GM18519 (cell line): ENCODE measurements around the gene SLC38A8.

ENCODE experiments used
- ATAC-seq: cut with Tn5 transposase; IDR thresholded peaks from one replicate; pipeline ENCODE4 v1.9.1; 2021; ENCODE audit warnings: mild to moderate bottlenecking, moderate library complexity; ENCODE audit not compliant: unreplicated experiment, low FRiP score

Gene SLC38A8

DNA sequence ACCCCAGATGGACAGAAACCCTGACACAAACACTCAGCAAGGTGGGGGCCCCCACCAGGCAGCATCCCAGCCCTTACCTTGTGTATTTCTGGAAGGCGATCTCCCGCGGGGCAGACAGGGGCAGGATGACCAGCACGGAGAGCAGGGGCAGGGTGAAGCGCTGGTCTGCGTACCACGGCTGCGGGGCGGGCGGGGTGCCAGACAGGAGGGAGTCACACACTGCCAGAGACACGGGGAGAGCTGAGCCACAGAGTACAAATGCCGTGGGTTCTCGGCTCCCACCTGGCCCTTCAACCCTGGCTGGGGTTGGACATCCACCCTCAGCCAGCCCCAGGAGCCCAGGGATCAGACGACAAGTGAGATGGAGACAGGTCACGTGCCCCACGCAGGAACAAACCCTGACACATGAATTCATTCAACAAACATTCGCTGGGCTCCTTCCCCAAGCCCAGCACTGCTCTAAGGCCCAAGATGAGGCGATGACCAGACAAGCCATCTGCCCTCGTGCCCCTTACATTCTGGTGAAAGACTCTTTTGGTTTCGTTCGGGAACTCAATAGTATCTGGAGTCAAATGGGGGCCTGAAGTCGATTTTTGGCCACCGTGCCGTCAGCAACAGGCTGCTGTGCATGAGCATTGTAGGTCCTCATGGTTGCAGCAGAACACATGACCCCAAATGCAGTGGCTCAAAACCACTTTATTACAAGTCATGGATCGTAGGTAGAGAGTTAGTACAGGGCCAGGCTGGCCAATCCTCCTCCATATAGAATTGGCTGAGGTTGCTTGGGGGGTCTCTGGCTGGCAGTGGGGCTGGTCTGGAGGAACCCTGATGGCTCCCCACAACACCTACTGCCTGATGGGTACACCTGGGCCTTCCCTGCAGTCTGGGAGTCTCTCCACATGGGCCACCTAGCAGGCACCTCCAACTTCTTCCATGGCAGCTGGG is 9.1 kb downstream of the SLC38A8 start:
- ATAC-seq, result no peak

DNA sequence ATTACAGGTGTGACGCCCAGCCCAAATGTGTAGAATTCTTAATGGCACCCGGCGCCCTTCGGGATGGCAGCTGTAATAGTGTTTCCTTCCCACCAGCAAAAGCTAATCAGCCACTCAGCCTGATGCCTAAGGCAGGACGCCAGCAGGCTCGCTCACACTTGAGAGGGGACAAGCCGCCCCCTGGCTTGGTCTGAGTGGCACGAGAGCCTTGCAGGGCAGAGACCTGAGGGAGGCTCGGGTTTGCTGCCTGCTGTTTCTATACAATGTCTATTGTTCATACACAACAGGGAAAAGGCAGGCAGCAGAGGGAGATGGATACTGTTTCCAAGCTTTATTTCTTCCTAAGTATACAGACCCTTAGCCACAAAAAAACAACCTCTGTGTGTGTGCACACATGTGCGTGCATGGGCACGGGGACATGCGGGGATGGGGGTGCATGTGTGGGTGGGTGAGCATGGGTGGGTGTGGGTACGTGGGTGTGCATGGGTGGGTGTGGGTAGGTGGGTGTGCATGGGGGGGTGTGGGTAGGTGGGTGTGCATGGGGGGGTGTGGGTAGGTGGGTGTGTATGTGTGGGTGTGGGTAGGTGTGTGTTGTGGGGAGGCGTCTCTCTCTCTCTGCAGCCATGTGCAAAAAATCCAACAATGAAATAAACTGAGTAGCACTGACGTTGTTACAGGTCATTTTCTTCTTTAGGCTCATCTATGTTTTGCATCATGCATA is 10.0 kb downstream of the SLC38A8 start:
- ATAC-seq, result no peak

DNA sequence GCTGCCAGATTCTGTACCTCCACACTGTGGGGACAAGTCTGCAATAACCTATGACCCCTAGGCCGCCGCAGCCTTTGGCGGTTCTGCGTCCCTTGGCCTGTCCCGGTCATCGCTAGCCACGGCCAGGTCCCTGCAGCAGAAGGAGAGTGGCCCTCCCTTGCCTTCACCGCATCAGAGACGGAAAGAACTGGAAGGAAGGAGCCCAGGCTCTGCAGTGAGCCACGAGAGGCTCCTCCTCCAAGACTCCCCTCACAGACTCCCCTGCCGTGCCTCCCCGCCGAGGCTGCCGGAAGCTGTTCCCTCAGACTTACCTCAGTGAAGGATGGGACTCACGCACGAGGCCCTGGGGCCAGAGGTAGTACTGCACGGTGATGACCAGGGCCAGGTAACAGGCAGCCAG is 11.0 kb downstream of the SLC38A8 start:
- no peak for ATAC-seq

DNA sequence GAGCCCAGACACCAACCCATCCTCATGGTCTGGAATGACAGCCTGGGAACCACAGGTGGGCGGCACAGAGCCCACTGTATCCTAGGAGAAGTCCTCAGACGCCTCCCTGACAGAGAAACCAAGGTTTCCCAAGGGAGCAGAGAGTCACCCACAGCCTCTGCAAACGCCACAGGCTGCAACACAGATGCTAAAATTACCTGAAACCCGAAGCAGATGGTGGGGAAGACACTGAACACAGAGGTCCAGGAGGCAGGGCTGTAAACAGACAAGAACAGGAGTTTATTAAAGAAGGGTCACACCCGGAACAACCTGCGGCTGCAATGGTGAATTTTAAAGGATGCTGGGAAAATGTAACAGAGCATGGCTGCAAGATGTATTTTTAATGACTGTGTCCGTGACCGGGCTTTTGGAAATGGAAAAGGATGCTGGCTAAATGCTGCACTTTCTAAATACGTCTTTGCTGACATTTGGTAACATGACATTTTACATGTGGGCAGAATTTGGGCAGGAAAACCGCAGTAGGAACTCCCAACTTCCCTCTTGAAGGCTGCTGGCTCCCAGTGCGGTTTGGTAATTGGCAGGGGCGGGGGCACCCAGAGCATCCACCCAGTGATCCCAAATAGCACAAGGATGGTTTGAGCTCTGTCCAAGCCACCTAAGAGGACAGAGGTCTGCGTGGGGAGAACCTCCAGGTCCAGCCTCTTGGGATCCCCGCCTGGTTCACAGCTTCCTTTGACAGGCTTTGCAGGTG is 13.1 kb downstream of the SLC38A8 start:
- no peak for ATAC-seq

DNA sequence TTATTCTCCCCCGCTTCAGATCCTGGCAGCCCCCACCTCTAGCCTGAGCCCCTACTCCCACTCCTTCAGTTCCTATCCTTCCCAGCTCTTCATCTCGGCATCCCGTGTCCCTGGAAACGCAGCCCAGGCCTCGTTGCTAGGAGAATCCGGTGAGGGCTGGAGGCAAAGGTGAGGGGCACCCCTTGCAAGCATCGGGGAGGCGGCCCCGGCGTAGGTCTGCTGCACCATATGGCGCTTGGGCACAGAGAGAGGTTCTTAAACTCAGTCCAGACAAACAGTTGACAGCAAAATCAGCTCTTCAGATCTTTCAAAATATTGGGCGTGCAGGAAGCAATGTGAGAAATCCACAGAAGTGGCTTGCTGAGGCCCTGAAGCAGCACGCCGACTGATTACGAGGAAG is 15.0 kb downstream of the SLC38A8 start:
- ATAC-seq, result no peak

DNA sequence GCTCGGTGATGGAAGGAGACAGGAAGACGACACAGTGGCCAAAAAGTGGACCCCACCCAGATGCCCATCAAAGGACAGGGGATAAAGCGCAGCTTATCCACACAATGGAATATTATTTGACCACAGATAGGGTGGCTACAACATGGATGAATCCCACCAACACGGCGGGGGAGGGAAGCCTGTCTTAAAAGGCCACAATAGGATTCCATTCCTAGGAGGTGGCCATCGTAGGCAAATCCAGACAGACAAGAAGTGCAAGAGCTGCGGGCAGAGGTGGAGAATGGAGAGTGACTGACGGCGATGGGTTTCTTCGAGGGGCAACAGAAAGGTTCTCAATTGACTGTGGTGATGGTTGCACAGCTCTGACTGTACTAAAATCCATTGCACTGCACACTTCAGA is 16.0 kb downstream of the SLC38A8 start:
- no peak for ATAC-seq

DNA sequence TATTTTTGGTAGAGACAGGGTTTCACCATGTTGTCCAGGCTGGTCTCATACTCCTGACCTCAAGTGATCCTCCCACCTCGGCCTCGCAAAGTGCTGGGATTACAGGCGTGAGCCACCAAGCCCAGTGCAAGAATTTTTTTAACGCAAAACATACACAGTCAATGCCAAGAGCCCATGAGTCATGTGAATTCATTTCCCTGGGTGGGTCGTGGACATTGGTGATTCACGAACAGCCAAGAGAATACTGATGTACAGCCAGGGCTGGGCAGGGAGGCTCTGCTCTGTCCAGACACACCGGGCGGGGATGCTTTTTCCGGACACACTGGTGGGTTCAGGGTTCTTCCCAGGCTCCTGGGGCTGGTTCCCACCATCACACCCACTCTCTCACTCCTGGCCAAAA is 17.7 kb downstream of the SLC38A8 start:
- no peak for ATAC-seq

DNA sequence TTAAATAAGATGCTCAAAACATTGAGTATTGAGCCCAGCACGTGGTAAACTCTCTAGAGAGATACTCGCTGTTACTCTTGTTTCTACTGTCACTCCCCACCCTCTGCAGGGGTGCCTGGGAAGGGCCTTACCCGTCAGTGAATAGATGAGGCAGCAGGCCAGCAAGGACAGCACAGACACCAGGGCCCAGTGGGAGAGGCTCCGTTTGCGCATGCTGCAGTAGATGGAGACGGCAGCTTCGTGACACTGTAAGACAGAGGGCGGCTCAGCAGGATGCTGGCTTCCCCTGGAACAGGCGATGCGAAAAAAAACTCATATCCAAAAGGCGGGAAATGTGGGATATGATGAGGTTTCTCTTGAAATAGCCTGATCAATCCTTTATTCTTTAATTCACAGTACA is 20.0 kb downstream of the SLC38A8 start:
- ATAC-seq, result no peak

DNA sequence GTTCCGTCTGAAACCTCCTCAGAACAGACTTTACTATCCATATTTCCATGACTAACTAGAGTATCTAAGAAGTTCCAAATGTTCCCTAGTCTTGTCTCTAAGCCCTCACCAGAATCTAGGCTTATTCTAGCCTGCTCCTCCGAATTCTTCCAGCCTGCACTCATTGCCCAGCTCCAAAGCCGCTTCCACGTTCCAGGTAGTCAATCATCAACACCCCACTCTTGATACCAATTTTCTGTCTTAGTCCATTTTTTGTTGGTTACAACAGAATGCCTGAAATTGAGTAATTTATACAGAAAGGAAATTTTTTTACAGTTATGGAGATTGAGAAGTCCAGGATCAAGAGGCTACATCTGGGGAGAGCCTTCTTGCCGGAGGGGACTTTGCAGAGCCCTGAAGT is 21.1 kb downstream of the SLC38A8 start:
- no peak for ATAC-seq

DNA sequence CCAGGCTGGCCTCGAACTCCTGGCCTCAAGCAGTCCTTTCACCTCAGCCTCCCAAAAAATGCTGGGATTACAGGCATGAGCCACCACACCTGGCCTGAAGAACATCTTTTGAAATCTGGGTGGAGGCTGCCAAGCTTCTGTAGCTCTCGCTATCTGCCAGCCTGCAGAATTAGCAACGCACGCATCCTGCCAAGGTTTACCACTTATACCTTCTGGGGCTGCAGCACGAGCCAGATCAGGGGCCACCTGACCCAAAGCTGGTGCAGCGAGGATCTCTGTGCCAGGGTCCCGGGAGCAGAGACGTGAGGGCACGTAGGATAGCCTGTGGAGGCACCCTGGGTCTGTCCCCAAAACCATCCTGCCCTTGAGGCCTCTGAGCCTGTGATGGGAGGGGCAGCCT is 22.2 kb downstream of the SLC38A8 start:
- no peak for ATAC-seq

DNA sequence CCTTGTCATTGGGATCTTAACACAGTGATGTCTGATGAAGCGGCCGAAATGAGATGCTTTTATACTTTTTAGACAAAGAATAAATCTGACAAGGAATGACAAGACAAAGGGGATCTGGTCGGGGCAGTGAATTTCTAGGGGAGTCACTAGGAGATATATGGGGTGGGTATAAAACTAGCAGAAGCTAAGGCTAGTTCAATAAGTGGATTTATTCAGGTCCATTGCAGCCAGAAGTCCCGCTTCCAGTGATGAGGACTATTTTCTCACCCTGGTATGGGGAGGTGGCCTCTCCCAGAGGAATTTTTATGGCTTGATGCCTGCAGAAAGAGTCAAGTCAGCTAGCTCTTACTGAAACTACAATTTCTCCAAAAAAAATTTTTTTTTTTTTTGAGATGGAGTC is 23.9 kb downstream of the SLC38A8 start:
- ATAC-seq, result no peak

DNA sequence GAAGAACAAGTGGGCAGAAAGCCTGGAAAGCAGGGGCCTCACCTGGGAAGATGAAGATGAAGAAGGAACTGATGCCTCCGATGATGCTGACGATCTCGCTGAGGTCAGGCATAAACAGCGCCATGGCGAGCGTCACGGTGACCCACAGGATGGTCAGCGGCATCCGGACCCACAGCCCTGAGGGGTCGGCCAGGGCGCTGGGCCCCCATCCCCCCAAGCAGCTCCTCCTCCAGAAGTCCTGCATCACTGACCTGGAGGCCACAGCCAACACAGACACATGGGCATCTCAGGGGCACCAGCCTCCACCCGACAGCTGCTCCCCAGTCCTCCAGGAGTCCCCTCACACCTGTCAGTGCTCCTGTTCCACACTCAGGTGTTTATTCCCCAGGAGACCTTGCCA is 26.1 kb downstream of the SLC38A8 start:
- no peak for ATAC-seq

DNA sequence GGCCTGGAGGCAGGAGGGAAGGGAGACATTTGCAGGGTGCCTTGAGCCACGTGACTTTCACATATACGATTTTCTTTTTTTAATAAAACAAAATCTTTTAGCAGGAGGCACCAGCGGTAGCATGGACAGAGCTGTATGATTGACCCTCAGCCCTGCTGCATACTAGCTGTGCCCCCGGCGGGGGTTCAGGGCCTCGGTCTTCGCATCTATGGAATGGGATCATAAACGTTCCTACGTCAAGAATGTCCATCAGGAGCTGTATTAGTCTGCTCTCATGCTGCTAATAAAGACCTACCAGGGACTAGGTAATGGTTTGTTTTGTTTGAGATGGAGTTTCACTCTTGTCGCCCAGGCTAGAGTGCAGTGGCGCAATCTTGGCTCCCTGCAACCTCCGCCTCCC is 27.2 kb downstream of the SLC38A8 start:
- no peak for ATAC-seq

DNA sequence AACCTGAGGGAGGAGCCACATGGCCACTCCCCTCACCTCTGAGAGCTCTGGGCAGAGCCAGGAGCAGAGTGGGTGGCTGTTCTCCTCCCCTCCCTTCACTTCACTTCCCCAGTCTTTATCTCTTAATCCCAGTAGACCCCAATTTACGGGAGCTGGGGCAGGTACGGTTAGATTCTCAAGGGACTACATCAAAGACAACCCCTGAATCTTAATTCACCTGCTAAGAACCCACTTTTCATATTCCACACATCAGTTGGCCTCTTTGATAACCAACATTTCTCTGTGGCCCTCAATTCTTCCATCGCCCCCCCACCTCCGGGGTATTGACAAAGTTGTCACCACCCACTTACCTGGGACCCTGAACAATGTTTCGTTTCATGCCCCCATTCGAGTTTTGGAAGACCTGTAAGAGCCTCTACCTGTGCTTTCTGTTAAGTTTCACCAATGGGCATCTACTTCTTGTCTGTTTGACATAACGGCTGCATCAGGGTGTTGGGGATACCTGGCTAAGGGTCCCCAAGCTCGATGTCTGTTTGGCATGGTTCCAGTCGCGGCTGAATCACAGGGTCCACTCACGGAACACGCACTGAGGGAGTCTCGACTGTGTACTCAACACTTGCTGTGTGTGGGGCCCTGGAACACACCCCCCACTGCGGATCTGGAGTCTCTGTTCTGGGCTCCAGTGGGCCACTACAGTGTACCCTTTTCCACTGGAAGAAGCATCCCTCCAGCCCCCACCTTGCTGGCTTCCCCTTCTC is 27.8 kb downstream of the SLC38A8 start:
- ATAC-seq, result no peak

DNA sequence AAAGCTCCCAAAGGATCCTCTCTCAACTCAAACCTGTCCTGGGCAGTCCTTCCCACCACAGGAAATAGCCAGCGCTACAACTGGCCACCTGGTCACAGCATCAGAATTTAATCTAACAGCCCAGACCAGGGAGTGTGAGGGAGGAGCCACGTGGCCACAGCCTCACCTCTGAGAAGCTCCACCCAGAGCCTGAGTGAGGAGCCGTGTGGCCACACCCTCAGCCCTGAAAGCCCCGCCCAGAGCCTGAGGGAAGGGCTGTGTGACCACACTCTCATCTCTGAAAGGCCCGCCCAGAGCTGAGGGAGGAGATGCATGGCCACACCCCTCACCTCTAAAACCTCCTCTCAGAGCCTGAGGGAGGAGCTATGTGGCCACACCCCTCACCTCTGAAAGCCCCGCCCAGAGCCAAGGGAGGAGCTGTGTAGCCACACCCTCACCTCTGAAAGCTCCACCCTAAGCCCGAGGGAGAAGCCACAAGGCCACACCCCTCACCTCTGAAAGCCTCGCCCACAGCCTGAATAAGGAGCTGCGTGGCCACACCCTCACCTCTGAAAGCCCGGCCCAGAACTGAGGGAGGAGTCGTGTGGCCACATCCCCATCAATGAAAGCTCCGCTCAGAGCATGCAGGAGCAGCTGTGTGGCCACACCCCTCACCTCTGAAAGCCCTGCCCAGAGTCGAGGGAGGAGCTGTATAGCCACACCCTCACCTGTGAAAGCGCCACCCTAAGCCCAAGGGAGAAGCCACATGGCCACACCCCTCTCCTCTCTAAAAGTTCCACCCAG is 28.6 kb downstream of the SLC38A8 start:
- peak; percentile 80 for ATAC-seq

DNA sequence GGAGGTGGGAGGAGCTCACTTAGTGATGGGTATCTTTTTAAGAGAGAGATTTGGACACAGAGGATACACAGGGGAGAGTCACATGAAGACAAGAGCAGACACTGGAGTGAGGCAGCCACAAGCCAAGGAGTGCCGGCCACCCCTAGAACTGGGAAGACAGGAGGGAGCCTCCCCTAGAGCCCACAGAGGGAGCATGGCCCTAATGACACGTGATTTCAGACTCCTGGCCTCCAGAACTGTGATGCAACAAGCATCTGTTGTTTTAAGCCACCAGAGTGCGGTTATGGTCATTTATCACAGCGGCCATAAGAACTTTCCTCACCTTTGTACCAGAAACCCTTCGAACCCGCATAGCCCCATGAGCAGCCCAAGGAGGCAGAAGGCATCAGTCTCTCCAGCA is 33.3 kb downstream of the SLC38A8 start:
- ATAC-seq, result no peak

DNA sequence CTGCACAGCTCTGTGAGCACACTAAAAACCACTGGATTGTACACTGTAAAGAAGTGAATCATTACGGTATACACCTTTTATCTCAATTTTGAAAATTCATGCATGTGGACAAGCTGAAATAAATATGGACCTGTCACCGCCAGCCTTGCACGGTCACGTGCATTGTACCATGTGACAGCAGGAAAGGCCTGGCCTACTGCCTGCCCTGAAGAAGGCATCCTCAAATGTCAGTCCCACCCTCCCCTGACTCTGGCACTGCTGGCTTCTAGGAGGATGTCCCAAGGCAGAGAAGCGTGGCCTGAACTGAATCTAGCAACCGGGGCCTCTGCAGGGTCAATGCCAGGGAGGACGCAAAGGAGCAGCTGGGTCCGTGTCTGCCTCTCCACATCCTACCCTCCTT is 34.6 kb downstream of the SLC38A8 start:
- no peak for ATAC-seq

DNA sequence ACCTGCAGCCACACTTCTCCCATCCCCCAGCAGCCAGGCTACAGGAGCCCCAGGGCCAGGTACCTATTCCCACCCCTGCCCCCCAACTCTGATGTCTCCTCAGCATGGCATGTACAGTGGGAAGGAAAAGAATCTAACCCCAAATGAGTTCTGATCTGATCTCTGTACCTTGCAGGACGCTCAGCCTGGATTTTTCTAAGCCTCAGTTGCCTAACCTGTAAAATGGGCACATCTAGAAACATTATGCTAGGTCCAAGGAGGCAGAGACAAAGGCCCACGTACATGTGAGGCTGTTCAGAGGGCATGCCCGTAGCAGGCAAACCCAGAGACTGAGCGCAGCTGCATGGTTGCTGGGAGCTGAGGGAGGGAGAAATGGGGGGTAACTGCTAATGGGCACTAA is 35.1 kb downstream of the SLC38A8 start:
- ATAC-seq, result no peak

DNA sequence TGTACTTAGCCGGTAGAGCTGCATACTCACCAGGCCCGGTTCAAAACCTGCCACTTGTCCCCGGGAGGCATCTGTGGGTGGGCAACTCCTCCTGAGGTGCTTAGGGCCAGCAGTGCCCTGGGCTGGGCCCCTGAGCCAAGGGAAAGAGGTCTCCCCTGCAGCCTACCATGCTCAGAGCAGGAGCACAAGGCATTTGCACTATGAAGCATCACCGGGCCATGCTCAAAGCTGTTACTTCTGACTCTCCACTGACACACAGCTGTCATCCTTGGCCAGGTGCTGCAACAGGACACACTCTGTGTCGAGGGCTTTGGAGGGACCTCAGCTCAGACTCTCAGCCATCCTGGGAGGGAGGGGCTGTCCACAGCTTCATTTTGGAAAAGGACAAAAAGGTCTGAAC is 37.2 kb downstream of the SLC38A8 start:
- ATAC-seq, result no peak

DNA sequence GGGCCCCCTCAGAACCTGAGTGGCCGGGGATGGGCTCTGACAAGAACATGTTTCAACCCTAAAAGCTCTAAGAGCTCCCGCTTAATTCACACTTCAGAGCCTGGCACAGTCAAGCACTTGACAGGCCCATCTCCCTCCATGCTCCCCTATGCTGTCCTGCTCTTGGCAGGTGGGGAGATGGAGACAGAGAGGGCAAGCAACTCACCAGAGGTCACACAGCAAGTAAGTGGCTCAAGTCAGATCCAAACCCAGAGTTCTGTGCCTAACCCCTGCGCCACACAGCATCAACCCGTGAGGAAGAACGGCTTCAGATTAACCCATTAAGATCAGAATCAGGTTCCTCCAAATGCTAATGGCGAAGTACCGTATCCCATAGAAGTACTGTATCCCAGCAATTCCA is 38.2 kb downstream of the SLC38A8 start:
- ATAC-seq, result no peak
